ENCODE data around the gene PRDM10.
"Not testable (repeated sequence)": the region's sequence is repeated elsewhere in the genome, so short reads cannot be mapped to it uniquely, and the experiment has no call there.

Gene PRDM10

DNA sequence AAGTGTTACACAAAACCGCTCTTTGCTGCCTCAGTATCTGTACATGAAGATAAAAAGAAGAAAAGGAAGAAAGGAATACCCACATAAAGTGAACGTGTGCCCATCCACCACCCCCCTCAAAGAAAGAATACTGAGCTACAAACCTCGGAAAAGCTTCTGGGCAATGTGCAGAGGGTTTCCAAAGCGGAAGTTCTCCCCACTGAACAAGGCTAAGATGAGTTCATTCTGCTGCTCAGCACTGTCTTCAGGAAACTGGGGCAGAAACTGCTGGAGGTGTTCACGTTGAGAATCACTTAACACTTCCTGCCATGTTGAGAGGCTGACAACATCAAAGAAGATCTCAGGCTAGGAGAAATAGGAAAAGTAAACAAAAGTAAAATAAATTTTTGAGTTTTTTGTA is 114.2 kb downstream of the PRDM10 start:
- peak in 2 of 5 experiments; percentile 7 to 63 for DNase-seq

DNA sequence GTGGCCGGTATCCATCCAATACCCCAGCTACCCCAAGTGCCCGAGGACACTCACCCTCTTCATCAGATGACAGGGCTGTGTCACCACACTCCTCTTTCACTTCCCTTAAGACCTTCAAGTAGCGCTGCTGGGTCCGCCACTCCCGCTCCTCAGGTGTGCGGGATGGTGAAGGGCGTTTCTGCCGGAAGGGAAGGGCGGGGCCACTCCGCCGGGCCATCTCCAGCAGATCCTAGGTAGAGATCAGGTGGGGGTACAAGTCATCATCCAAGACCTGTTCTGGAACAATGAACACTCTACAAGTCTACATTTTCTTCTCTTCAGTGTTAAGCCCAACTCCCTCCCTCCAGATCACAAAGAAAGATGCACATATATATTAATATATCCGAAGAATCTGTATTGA is 117.3 kb downstream of the PRDM10 start:
- no peak for DNase-seq

DNA sequence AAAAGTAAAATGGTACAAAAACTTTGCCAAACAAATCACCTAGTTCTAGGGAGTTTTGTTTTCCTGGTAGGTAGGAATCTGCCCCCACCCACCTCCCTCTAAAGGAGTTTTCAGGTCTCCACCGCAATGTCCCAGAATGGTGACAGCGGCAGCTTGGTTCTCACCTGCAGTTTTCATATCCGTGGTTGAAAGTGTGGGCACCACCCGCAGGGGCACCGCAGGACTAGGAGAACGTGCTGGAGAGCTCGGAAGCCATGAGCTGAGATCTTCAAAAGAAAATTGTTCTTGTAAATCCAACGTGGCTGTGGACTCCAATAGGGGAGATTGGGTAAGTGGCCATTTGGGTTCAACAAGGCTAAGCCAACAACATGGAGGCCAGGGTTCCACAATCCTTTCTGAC is 118.1 kb downstream of the PRDM10 start:
- DNase-seq, result no peak

DNA sequence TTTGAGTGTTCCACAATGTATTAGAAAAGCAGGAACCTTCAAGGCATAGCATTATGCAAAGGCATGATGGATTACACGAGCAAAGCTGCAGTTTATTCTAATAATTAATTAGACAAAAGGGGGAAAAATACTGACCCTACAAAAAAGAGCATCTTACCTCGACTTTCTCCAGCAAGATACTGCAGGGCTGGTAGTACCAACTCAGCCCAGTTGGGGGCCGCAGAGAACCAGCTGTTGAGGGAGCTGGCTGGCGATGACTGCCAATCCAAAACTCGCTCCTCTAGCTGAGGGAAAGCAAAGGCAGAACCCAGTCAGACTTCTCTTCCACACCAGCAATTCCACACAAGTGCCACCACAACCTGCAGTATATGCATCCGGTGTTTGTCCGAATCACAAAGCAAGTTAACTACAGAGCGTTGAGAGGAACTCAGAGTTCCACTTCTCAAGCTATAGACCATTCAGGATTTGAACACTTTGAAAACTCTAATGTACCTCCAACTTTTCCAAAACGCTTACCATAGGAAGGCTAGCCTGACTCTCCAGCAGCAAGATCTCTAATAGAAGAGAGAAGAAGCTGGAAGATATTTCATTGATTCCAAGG is 121.0 kb downstream of the PRDM10 start:
- DNase-seq, result peak in 3 of 5 experiments; percentile 10 to 33 (median 19)

DNA sequence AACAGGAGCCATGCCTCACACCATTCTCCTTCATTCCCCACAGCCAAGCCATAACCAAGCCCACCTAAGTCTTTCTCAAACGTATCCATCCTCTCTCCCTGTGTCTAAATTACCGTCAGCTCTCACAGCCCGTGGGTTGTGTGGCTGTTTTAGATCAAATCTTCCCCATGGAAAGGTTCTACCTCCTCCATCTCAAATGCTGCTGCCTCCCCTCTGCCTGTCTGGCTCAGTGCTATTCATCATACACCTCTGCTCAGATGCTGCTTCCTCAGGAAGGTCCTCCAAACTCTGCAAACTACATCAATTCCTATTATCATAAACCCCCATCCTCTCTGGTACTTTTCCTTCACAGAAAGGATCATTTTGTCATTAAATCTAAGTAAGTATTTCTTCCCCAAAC is 122.3 kb downstream of the PRDM10 start:
- no peak for DNase-seq

DNA sequence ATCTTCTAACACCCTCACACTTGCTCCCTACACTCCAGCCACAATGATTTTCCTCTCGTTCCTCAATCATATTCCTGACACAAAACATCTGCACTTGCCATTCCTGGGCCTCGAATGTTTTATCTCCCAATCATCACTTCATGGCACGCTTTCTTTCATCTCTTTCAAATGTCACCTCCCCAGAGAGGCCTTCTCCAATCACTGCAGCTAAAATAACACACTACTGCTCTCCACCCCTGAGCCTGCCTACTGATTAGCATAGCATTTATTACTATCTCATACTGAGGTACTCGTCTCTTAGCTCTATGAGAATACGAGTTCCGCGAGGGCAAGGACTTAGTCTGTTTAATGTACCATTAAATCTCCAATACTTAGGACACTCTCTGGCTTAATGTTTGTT is 130.7 kb downstream of the PRDM10 start:
- DNase-seq, result no peak

DNA sequence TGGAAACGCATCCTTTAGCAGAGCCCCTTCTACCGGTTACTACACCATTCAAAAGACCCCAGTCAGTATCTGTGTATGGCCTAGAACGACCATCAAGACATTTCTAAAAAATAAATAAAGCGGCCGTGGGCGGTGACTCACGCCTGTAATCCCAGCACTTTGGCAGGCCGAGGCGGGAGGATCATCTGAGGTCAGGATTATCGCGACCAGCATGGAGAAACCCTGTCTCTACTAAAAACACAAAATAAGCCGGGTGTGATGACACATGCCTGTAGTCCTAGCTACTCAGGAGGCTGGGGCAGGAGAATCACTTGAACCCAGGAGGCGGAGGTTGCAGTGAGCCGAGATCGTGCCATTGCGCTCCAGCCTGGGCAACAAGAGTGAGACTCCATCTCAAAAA is 134.0 kb downstream of the PRDM10 start:
- not testable (repeated sequence) for DNase-seq

DNA sequence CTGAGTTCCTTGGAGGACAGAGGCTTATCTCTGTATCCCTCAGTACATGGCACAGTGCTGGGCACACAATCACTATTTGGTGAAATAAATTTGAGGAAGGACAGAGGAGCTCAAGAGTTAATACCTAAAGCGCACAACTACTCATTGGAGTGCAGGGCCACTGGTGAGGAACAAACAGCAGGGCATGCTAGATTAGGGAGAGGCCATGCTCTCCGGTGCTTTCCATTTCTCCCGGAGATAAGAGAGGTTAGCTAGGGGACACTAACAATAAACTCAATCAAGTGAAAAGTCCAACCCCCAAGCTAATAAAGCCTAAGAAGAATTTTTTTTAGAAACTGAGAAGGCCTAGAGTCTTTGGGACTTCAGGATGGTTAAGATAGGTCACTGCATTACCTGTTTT is 136.3 kb downstream of the PRDM10 start:
- no peak for DNase-seq

DNA sequence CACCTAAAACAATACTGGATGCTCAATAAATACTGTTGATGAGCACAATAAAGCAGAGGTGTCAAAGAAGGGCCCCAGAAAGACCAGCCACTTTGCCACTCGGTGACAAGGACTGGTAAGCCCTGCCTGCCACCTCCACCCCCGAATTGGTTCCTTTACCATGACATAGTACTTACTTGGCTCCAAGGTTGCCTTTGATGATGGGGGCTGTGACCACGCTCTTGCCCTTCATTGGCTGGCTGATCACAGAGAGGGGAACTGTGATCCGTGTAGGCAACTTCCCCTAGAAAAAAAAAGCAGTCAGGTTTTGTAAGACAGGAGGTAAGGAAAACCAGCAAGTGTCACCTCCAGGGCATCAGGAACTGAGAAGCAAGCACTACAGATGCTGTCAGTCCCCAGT is 136.9 kb downstream of the PRDM10 start:
- no peak for DNase-seq

DNA sequence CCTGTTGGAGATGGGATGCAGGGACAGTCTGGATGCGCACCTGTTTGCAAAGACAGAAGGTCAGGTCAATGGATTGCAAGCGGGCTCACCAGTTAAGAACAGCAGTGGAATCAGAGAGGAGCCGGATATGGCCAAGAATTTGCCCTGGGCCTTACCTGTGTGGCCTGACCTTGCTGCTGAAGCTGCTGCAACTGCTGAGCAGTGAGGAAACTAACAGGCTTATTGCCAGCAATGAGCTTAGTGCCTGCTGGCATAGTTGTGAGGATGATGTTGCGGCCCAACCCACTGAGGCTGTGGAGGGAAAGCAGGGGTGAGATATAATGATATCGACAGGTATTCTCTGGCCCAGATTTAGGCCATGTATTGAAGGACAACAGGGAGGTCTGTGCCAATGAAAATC is 137.8 kb downstream of the PRDM10 start:
- DNase-seq, result no peak

DNA sequence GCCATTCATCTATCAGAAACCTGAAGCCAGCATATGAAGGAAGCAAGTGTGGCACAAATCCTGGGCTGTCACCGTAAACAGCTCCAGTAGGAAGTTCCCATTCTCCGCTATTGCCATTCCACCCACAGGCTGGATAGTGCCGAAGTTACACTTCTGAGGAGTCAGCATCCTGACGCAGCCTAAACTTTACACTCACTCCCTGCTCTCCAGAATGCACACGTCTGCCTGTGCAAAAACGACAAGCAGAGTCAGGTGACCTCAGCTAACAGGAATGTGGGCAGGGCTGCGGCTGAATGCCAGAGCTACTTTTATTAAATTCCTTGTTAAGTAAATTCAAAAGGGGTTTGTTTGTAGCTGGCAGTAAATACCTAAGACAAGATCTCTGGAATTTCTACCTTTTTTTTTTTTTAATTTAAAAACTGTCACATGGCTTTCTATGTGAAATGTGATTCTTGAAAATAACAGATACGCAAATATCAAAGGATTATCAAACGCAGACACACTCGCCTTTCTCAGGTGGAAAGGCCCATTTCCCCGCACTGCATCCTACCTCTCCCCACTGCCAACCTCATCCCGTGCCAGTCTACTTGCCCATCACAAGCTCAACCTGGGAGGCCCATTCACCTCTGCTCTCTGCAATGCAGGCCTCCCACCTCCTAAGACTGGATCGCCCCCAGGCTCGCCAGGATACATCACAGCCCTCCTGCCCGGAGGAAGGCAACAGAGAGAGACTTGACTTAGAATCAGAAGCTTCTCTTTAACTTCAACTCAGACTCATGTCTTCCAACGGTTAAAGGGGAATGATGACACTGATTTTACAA is 140.7 kb downstream of the PRDM10 start:
- DNase-seq, result no peak

DNA sequence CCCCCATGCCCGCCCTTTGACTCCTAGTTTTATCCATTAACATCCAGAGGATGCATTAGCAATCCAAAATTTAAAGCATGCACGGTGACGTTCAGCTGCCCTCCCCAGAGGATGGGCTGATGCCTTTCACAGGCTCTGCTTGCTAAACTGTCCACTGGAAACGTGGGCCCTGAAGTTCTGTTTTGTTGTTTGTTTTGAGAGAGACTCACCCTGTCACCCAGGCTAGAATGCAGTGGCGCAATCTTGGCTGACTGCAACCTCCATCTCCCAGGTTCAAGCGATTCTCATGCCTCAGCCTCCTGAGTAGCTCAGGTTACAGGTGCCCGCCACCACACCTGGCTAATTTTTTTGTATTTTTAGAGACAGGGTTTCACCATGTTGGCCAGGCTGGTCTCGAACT is 146.6 kb downstream of the PRDM10 start:
- DNase-seq, result no peak

DNA sequence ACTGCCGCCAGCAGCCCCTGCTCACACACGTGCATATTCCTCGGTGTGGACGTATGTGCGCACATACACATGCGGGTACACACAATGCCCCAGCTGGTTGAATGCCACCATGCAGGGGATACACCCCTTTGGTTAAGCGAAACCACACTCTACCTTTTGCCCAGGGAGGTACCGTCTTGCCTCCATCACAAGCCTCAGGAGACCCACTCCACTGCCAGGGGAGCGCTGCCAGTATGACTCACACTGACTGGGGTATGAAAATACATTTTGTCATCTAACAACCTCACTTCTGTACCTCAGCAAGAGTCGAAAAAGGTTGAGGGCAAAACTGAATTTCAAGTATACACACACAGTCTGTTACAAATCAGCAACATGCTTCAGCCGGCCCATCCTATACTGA is 147.5 kb downstream of the PRDM10 start:
- peak in 1 of 5 experiments; percentile 30 for DNase-seq

DNA sequence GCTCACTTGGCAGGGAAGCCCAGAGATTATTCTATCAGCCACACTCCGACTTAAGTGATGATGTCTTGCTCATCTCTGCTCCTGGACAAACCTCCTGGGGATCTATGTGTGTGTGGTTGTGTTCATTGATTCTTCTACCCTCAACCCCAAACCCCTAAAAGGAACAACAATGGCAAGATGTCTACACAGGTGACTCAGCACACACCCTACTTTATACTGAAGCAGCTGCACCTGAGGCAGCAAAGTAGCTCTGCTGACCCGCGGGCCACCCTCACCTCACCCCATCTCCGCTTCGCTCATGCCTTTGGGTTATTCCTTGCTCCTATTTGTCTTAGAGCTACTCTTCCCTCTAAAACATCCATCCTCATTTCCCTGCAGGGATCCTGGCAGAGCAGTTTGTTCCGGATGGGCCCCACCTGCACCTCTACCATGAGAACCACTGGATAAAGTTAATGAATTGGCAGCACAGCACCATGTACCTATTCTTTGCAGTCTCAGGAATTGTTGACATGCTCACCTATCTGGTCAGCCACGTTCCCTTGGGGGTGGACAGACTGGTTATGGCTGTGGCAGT is 148.3 kb downstream of the PRDM10 start:
- no peak for DNase-seq

DNA sequence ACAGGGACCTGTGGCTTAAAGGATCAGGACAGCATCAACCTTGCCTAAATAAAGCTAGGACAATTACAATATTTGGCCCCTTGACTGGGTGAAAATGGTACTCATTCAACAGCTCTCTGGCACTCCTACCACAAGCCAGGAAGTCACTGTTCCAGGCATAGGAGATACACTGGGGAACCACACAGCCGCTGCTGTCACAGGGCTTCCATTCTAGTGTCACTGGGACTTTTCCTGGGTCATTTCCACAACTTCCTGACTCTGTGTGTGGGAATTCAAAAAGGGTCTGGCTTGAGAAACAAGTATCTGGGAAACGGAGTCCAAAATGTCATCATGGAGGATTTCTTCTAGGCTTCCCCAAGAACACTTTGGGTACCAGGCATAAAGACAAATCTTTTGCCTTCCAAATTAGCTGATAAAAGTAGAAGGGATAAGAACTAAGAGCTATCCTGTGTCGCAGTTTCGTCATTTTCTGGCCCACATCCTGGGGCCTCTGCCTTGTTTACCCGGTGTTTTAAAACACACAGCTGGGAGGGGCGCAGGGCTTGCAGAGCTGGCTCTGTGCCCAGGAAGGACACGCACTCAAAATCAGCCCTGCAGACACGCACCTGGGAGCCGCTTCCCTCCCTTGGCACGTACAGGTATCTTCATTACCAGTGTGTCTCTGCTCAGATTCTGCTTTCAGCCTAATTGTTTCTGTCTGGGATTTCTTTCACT is 149.0 kb downstream of the PRDM10 start:
- DNase-seq, result peak in 3 of 5 experiments; percentile 51 to 95 (median 58)

DNA sequence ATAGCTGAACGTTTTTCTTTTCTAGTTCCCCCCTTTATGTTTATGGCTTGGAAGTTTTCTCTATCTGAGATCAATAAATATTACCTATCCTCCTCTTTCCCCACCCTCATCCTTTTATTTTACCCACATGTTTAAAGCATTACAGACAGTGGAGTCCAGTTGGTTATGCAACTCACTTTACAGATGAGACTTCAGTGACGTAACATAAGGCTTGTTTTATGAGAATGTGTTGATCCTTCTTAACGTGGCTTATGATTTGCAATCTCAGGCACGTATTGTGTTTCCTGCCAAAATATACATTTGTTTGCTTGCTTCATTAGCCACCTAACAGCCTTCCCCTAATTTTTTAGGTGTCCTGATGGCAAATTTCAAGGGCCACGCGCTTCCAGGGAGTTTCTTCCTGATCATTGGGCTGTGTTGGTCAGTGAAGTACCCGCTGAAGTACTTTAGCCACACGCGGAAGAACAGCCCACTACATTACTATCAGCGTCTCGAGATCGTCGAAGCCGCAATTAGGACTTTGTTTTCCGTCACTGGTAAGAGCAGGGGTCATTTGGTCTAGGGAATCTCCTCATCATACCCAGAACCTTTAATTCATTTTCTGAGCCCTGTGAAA is 150.4 kb downstream of the PRDM10 start:
- no peak for DNase-seq
